Fibroblast of lung (primary cell): ENCODE results near the gene LAIR1. TPM values are rescaled to one million over a fixed set of nuclear protein-coding genes. Genes with fewer than 3 reads are reported as not detected.
"Not testable (repeated sequence)": the region's sequence is repeated elsewhere in the genome, so short reads cannot be mapped to it uniquely, and the experiment has no call there.

Experiments used
- DNase-seq, 2 donors: peaks; one replicate each; pipeline versions ENCODE4 v3.0.0 to v3.0.0-alpha.2; 2010; ENCODE audit warnings: low read depth in 2 of 2
- H2AFZ ChIP-seq: 2 replicates; pipeline ENCODE4 v1.5.1; 2012; ENCODE audit warnings: low read length, control low read depth, inconsistent platforms
- H3K27ac ChIP-seq: 2 replicates; pipeline ENCODE4 v1.5.1; 2011; ENCODE audit warnings: low read length, control low read depth; ENCODE audit not compliant: insufficient read depth
- H3K27me3 ChIP-seq: 2 replicates; pipeline ENCODE4 v1.5.1; 2011; ENCODE audit warnings: mild to moderate bottlenecking, low read length; ENCODE audit not compliant: control insufficient read depth, insufficient read depth
- H3K36me3 ChIP-seq: 2 replicates; pipeline ENCODE4 v1.5.1; 2011; ENCODE audit warnings: low read length; ENCODE audit not compliant: control insufficient read depth, insufficient read depth
- H3K4me1 ChIP-seq: 2 replicates; pipeline ENCODE4 v1.5.1; 2011; ENCODE audit warnings: low read length; ENCODE audit not compliant: control insufficient read depth, insufficient read depth; ENCODE audit errors: extremely low read depth
- H3K4me2 ChIP-seq: 2 replicates; pipeline ENCODE4 v1.5.1; 2011; ENCODE audit warnings: low read length, control low read depth; ENCODE audit not compliant: insufficient read depth; ENCODE audit errors: extremely low read depth
- H3K4me3 ChIP-seq, 4 experiments: fragments of 200-600 bp in 1 of 4; sonication (generic) in 1 of 4; replicated peaks in 1 of 4; 2 replicates each; pipeline ENCODE4 v1.5.1; 2011 to 2016; ENCODE audit warnings: low read length in 4 of 4, low read depth in 3 of 4, mild to moderate bottlenecking in 3 of 4, control low read depth in 2 of 4, inconsistent platforms in 1 of 4, mixed read lengths in 1 of 4; ENCODE audit not compliant: insufficient read depth in 1 of 4; ENCODE audit errors: control extremely low read depth in 1 of 4
- H3K79me2 ChIP-seq: 2 replicates; pipeline ENCODE4 v1.5.1; 2012; ENCODE audit warnings: mild to moderate bottlenecking, low read length, inconsistent platforms; ENCODE audit not compliant: control insufficient read depth, insufficient read depth
- H3K9ac ChIP-seq: 2 replicates; pipeline ENCODE4 v1.5.1; 2011; ENCODE audit warnings: mild to moderate bottlenecking, low read length, control low read depth; ENCODE audit not compliant: insufficient read depth
- H3K9me3 ChIP-seq: 2 replicates; pipeline ENCODE4 v1.5.1; 2012; ENCODE audit warnings: low read depth, low read length; ENCODE audit not compliant: control insufficient read depth, insufficient read depth
- H4K20me1 ChIP-seq: 2 replicates; pipeline ENCODE4 v1.5.1; 2011; ENCODE audit warnings: low read length; ENCODE audit not compliant: control insufficient read depth, insufficient read depth; ENCODE audit errors: extremely low read depth
- EZH2 ChIP-seq: IDR thresholded peaks from 2 replicates; pipeline ENCODE4 v1.5.1; 2012; ENCODE audit warnings: low read length, control low read depth, mild to moderate bottlenecking; ENCODE audit errors: missing control alignments
- polyA plus RNA-seq, 2 donors: library from polyadenylated mRNA; depleted of rRNA in 1 of 2; stranded (reverse) in 1 of 2; unstranded in 1 of 2; fragments of >200 nt; gene quantifications; 2 replicates each; pipeline ENCODE4 v1.2.1, GENCODE V29; 2011 to 2012; ENCODE audit warnings: missing spikeins in 1 of 2
- total RNA-seq: library from RNA; depleted of rRNA; stranded (reverse); fragments of >200 nt; gene quantifications from 2 replicates; pipeline ENCODE4 v1.2.1, GENCODE V29; 2014
- TF ChIP-seq, protein P1 (sequence below), 2 donors: IDR thresholded peaks in 1 of 2; conservative IDR thresholded peaks in 1 of 2; 1 replicate in 1 of 2; 2 replicates in 1 of 2; pipeline ENCODE4 v1.5.1; 2011 to 2012; ENCODE audit warnings: low read length in 2 of 2, control low read depth in 1 of 2, inconsistent platforms in 1 of 2, low read depth in 1 of 2, mild to moderate bottlenecking in 1 of 2

Gene LAIR1
- total and polyA plus RNA-seq, 2 donors (not counting 1 experiment from before 2014, with no cell fraction given): not detected

DNA sequence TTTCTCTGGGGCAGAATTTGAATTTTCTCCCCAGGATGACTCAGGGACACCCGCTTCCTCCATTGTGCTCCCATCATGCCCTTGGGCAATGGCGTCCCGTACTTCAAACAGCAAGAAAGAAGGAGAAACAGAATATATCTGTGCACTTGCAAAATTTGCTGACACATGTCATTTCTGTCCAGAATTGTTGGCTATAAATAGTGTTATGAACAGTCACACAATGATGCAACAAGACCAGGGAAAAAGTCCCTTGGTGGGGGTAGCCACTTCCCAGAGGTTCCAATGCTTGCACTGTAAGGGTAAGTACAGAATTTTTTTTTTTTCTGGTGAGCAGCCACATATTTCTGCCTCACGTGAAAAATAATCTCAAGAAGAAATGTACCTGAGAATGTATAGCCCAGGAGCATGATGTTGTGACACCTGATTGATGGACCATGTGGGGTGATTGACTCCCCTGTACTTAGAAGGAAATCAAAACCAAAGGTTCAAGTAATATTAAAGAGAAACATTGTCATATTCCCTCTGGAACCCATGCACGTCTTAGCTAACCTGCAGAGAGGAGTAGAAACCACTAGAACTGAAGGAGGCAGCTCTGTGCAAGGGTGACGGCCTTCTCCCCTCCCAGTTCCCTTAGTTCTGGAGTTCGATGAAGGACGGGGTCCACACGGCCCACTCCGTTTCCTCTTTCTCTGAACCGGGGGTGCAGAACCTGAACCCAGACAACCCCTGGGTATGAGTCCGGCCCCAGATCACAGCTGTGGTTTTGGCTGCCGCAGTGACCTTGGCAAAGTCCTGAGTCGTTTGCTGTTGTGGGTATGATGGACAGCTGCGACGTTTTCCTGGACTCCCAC is 9.3 kb upstream of the LAIR1 start:
- H3K4me3 ChIP-seq: no peak overlapping the region
- no peaks in the 10 kb centered on the region for H3K9me3 ChIP-seq
- H3K4me2 ChIP-seq: no peak overlapping the region
- no peak overlapping the region for H3K9ac ChIP-seq
- H3K27me3 ChIP-seq: no peaks in the 10 kb centered on the region
- no peaks in the 10 kb centered on the region for H3K36me3 ChIP-seq
- no peaks in the 10 kb centered on the region for H3K4me1 ChIP-seq
- no peaks in the 10 kb centered on the region for H4K20me1 ChIP-seq
- no peak overlapping the region for H2AFZ ChIP-seq
- DNase-seq: no peak
- TF ChIP-seq, protein P1, sequence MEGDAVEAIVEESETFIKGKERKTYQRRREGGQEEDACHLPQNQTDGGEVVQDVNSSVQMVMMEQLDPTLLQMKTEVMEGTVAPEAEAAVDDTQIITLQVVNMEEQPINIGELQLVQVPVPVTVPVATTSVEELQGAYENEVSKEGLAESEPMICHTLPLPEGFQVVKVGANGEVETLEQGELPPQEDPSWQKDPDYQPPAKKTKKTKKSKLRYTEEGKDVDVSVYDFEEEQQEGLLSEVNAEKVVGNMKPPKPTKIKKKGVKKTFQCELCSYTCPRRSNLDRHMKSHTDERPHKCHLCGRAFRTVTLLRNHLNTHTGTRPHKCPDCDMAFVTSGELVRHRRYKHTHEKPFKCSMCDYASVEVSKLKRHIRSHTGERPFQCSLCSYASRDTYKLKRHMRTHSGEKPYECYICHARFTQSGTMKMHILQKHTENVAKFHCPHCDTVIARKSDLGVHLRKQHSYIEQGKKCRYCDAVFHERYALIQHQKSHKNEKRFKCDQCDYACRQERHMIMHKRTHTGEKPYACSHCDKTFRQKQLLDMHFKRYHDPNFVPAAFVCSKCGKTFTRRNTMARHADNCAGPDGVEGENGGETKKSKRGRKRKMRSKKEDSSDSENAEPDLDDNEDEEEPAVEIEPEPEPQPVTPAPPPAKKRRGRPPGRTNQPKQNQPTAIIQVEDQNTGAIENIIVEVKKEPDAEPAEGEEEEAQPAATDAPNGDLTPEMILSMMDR (conservative IDR thresholded peaks at IDR 0.05 in 1 of 2, IDR thresholded peaks at IDR 0.05 in 1 of 2; ENCODE audit: low read depth in 1 of 2, low read length in 2 of 2): no peak
- no peak for TF ChIP-seq EZH2
- no peak overlapping the region for H3K27ac ChIP-seq
- H3K79me2 ChIP-seq: no peaks in the 10 kb centered on the region

DNA sequence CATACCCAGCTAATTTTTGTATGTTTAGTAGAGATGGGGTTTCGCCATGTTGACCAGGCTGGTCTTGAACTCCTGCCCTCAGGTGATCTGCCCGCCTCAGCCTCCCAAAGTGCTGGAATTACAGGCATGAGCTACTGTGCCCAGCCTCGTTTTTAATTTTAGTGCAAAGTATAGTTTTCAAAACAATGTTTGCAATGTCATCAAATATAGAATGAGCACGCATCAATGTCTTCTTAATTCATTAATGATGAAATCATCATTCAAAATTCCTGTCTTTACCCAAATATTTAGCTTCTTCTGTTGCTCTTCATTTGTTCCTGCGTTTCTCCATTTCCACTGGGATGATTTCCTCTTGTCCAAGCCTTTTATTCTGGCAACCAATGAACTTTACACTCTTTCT is 6.7 kb upstream of the LAIR1 start:
- H3K4me2 ChIP-seq, H3K27ac ChIP-seq, H3K79me2 ChIP-seq, H2AFZ ChIP-seq, H4K20me1 ChIP-seq, H3K9ac ChIP-seq, H3K36me3 ChIP-seq, H3K4me1 ChIP-seq, H3K27me3 ChIP-seq, DNase-seq, H3K9me3 ChIP-seq, H3K4me3 ChIP-seq: not testable (repeated sequence)

DNA sequence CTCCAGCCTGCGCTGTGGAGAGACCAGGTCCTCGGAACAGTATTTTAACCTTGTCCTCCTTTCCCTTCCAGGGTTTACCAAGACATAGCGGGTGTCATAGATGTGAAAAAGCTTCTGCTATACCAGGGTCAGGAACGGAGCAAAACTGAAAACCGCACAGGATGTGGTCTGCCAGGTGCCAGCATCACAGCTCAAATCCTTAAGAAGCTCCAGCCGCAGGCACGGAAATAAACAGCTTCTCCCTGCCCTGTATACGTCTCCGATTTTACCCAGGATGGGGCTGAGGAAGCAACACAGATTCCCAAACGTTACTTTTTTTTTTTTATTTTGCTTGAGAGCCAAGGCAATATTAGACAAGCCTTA is 5.7 kb upstream of the LAIR1 start:
- H3K4me1 ChIP-seq, H3K4me2 ChIP-seq, H3K79me2 ChIP-seq, H3K4me3 ChIP-seq, H3K9ac ChIP-seq, DNase-seq, H3K27ac ChIP-seq, H3K36me3 ChIP-seq, H3K9me3 ChIP-seq, H4K20me1 ChIP-seq, H3K27me3 ChIP-seq, H2AFZ ChIP-seq: not testable (repeated sequence)

DNA sequence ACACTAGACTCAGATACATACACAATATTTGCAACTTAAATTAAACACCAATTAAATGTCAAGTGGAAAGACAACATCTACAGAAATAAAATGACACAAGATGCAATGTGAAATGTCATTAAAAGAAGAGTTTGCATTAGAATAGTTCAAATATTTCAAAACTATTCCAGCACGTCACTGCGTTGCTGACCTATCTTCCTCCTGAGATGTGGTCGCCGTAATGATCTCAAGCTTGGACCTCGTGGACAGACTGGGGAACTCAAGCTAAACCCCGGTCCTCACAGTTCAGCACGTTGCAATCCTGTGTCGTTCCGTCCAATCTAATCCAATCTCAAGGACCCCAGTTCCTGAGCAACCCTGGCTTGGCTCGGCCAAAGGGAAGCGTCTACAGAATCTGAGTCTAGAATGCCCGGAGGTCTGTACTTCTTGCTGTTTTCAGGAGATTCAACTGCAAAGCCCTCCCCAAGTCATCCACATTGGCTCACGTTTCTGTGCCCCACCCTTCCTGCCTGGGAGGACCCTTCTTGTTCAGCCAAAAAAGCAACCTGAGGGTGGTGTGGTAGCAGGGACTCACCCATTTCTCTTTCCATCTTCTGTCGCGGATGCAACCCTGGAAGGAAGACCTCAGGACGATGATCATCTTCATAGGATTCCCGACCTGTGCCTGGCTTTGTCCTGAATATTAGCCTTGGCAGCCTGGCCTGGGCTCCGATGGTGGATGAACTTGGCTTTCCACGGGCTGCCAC is 5.1 kb upstream of the LAIR1 start:
- not testable (repeated sequence) for H2AFZ ChIP-seq, H3K27ac ChIP-seq, DNase-seq, H3K9me3 ChIP-seq, H4K20me1 ChIP-seq, H3K9ac ChIP-seq, H3K79me2 ChIP-seq, H3K36me3 ChIP-seq, H3K4me3 ChIP-seq, H3K27me3 ChIP-seq, H3K4me2 ChIP-seq, H3K4me1 ChIP-seq
